IMR-90 (cell line): ENCODE results near the gene SLC38A1.

ENCODE experiments used
- BHLHE40 ChIP-seq: fragments of 150-350 bp; IDR thresholded peaks from 2 replicates; pipeline ENCODE4 v1.6.1; 2016; ENCODE audit warnings: mild to moderate bottlenecking, low read depth, low read length
- CEBPB ChIP-seq: IDR thresholded peaks from 2 replicates; pipeline ENCODE4 v1.6.1; 2012; ENCODE audit warnings: low read depth, low read length, improper control_type of control experiment
- FOS ChIP-seq: fragments of 150-350 bp; IDR thresholded peaks from 2 replicates; pipeline ENCODE4 v1.6.1; 2016; ENCODE audit warnings: low read depth, low read length
- MAFK ChIP-seq: IDR thresholded peaks from 2 replicates; pipeline ENCODE4 v1.6.1; 2012; ENCODE audit warnings: low read depth, low read length, improper control_type of control experiment
- MAZ ChIP-seq: IDR thresholded peaks from 2 replicates; pipeline ENCODE4 v1.6.1; 2012; ENCODE audit warnings: low read depth, mild to moderate bottlenecking, low read length, improper control_type of control experiment, moderate library complexity, borderline replicate concordance
- MXI1 ChIP-seq: IDR thresholded peaks from 2 replicates; pipeline ENCODE4 v1.6.1; 2012; ENCODE audit warnings: low read depth, mild to moderate bottlenecking, low read length, moderate library complexity, borderline replicate concordance
- POLR2A ChIP-seq: IDR thresholded peaks from 2 replicates; pipeline ENCODE4 v1.6.1; 2012; ENCODE audit warnings: mild to moderate bottlenecking, low read depth, low read length
- RAD21 ChIP-seq: IDR thresholded peaks from 2 replicates; pipeline ENCODE4 v1.6.1; 2012; ENCODE audit warnings: low read length, improper control_type of control experiment
- RCOR1 ChIP-seq: IDR thresholded peaks from 2 replicates; pipeline ENCODE4 v1.6.1; 2012; ENCODE audit warnings: mild to moderate bottlenecking, low read length, improper control_type of control experiment; ENCODE audit not compliant: insufficient replicate concordance
- RFX5 ChIP-seq: IDR thresholded peaks from 2 replicates; pipeline ENCODE4 v1.8.0; 2012; ENCODE audit warnings: low read depth, mild to moderate bottlenecking, low read length, moderate library complexity
- SMC3 ChIP-seq: fragments of 150-350 bp; IDR thresholded peaks from 2 replicates; pipeline ENCODE4 v1.6.1; 2016; ENCODE audit warnings: low read depth, mild to moderate bottlenecking, antibody characterized with exemption, low read length, moderate library complexity
- TF ChIP-seq, protein P1 (sequence below): conservative IDR thresholded peaks from 2 replicates; pipeline ENCODE4 v1.5.1; 2012; ENCODE audit warnings: mild to moderate bottlenecking, low read depth, low read length, improper control_type of control experiment
- TF ChIP-seq, protein P2 (sequence below): fragments of 150-350 bp; IDR thresholded peaks from 2 replicates; pipeline ENCODE4 v1.6.1; 2017; ENCODE audit warnings: mild to moderate bottlenecking, antibody characterized with exemption, low read length, low read depth

DNA sequence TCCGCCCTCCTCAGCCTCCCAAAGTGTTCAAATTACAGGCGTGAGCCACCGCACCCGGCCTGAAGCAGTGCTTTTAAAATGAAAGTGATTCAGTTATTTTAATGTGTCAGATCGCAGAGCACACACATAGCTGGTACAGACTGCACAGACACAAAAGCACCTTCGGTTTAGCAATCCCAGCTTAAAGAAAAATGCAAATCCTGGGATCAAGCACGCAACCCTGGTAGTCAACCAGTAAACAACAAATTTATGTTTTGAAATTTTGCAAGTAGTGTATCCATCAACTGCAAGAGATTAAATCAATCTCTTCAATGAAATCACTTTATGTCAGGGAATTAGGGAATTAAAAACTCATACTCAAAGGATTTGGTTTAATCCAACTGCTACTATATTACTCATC lies 28.4 kb downstream of the SLC38A1 start:
- no peak for TF ChIP-seq POLR2A
- TF ChIP-seq RAD21: no peak
- TF ChIP-seq, protein P1, sequence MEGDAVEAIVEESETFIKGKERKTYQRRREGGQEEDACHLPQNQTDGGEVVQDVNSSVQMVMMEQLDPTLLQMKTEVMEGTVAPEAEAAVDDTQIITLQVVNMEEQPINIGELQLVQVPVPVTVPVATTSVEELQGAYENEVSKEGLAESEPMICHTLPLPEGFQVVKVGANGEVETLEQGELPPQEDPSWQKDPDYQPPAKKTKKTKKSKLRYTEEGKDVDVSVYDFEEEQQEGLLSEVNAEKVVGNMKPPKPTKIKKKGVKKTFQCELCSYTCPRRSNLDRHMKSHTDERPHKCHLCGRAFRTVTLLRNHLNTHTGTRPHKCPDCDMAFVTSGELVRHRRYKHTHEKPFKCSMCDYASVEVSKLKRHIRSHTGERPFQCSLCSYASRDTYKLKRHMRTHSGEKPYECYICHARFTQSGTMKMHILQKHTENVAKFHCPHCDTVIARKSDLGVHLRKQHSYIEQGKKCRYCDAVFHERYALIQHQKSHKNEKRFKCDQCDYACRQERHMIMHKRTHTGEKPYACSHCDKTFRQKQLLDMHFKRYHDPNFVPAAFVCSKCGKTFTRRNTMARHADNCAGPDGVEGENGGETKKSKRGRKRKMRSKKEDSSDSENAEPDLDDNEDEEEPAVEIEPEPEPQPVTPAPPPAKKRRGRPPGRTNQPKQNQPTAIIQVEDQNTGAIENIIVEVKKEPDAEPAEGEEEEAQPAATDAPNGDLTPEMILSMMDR: no peak
- TF ChIP-seq, protein P2, sequence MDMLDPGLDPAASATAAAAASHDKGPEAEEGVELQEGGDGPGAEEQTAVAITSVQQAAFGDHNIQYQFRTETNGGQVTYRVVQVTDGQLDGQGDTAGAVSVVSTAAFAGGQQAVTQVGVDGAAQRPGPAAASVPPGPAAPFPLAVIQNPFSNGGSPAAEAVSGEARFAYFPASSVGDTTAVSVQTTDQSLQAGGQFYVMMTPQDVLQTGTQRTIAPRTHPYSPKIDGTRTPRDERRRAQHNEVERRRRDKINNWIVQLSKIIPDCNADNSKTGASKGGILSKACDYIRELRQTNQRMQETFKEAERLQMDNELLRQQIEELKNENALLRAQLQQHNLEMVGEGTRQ: no peak
- no peak for TF ChIP-seq CEBPB
- no peak for TF ChIP-seq BHLHE40
- no peak for TF ChIP-seq RFX5
- no peak for TF ChIP-seq MAZ
- no peak for TF ChIP-seq MAFK
- no peak for TF ChIP-seq FOS
- no peak for TF ChIP-seq RCOR1
- TF ChIP-seq MXI1: no peak
- TF ChIP-seq SMC3: no peak
